MM.1S (cell line): Measurements from ENCODE around the gene AVPR1B.

ENCODE experiments used
- EZH2 ChIP-seq: fragments of 300-600 bp; sonication (generic); optimal IDR thresholded peaks from 2 replicates; pipeline ENCODE3; 2017; ENCODE audit warnings: low read depth, mild to moderate bottlenecking, antibody characterized with exemption, low read length, mixed read lengths
- TF ChIP-seq, protein P1 (sequence below): fragments of 300-600 bp; sonication (generic); IDR thresholded peaks from 2 replicates; pipeline ENCODE4 v1.5.1; 2016; ENCODE audit warnings: antibody characterized with exemption, low read length, mixed read lengths

DNA sequence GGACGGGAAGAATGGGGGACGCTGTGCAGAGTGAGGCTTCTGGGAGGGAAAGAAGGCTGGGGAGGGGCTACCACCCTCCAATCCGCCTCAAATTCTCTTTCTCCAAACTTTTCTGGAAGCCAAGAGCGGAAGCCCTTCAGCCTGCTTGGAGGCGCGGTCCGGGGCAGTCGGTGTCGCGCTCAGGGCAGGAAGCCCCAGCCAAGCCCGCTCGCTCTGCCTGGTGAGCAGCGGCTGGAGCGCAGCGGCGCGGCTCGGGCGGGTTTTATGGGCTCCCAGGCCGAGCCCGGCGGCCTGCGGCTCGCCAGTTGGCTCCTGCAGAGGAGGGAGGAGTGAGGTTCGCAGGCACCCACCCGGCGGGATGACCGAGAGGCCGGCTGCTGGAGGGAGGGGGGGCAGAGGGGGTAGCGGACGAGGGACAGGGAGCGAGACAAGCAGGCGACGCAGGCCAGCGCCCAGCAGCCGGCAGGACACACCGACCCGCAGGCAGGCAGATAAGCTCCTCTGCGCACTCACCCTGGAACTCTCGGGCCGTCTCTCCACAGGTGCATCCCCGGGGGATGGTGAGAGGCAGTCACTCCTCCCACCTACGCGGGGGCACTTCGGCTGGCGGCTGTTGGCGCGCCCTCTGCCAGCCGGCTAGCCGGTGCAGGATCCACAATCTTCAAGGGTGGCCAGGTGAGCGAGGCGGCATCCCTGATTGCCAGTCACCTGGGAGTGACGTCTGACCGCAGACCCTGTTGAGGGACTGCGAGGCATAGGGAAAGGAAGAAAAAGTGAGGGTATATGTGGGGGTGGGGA, at the start of gene AVPR1B:
- TF ChIP-seq, protein P1, sequence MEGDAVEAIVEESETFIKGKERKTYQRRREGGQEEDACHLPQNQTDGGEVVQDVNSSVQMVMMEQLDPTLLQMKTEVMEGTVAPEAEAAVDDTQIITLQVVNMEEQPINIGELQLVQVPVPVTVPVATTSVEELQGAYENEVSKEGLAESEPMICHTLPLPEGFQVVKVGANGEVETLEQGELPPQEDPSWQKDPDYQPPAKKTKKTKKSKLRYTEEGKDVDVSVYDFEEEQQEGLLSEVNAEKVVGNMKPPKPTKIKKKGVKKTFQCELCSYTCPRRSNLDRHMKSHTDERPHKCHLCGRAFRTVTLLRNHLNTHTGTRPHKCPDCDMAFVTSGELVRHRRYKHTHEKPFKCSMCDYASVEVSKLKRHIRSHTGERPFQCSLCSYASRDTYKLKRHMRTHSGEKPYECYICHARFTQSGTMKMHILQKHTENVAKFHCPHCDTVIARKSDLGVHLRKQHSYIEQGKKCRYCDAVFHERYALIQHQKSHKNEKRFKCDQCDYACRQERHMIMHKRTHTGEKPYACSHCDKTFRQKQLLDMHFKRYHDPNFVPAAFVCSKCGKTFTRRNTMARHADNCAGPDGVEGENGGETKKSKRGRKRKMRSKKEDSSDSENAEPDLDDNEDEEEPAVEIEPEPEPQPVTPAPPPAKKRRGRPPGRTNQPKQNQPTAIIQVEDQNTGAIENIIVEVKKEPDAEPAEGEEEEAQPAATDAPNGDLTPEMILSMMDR = peak; percentile 60
- no peak for TF ChIP-seq EZH2
